Loucy (cell line): ENCODE measurements around the gene YPEL3.

Experiments
- H2AFZ ChIP-seq: fragments of 200-600 bp; sonication (generic); 2 replicates; pipeline ENCODE4 v1.6.0; 2016; ENCODE audit warnings: antibody characterized with exemption, mild to moderate bottlenecking, low read length, moderate library complexity
- H3F3A ChIP-seq: fragments of 200-600 bp; 2 replicates; pipeline ENCODE4 v1.6.0; 2016; ENCODE audit warnings: antibody characterized with exemption, low read depth, mild to moderate bottlenecking
- H3K27me3 ChIP-seq: fragments of 200-600 bp; sonication (generic); 2 replicates; pipeline ENCODE4 v1.6.1; 2014; ENCODE audit warnings: low read length, mild to moderate bottlenecking; ENCODE audit not compliant: insufficient read depth, poor library complexity, severe bottlenecking
- H3K36me3 ChIP-seq: fragments of 200-600 bp; sonication (generic); 2 replicates; pipeline ENCODE4 v1.6.1; 2016; ENCODE audit warnings: low read length; ENCODE audit not compliant: insufficient read depth
- H3K4me1 ChIP-seq: fragments of 200-600 bp; sonication (generic); 2 replicates; pipeline ENCODE4 v1.5.1; 2014; ENCODE audit warnings: low read length, mild to moderate bottlenecking; ENCODE audit not compliant: insufficient read depth, poor library complexity, severe bottlenecking
- H3K4me2 ChIP-seq: fragments of 200-600 bp; sonication (generic); 2 replicates; pipeline ENCODE4 v1.6.0; 2014; ENCODE audit warnings: antibody characterized with exemption, low read length, low read depth, mild to moderate bottlenecking; ENCODE audit not compliant: poor library complexity, severe bottlenecking
- H3K4me3 ChIP-seq: fragments of 200-600 bp; sonication (generic); 2 replicates; pipeline ENCODE4 v1.5.1; 2014; ENCODE audit warnings: low read length, mild to moderate bottlenecking, mixed read lengths; ENCODE audit not compliant: poor library complexity, severe bottlenecking
- H3K79me2 ChIP-seq: fragments of 200-600 bp; sonication (generic); 2 replicates; pipeline ENCODE4 v1.6.1; 2014; ENCODE audit warnings: low read length; ENCODE audit not compliant: insufficient read depth
- H3K9ac ChIP-seq: fragments of 200-600 bp; sonication (generic); 2 replicates; pipeline ENCODE4 v1.6.0; 2014; ENCODE audit warnings: mild to moderate bottlenecking, low read depth, low read length, moderate library complexity; ENCODE audit not compliant: poor library complexity, severe bottlenecking
- H3K9me2 ChIP-seq: fragments of 200-600 bp; sonication (generic); replicated peaks from 2 replicates; pipeline ENCODE4 v1.6.1; 2016; ENCODE audit warnings: low read depth, low read length, mixed read lengths
- H3K9me3 ChIP-seq: fragments of 200-600 bp; sonication (generic); 2 replicates; pipeline ENCODE4 v1.6.1; 2014; ENCODE audit warnings: mild to moderate bottlenecking, antibody characterized with exemption, low read length, low read depth; ENCODE audit not compliant: insufficient read depth
- H4K20me1 ChIP-seq: fragments of 200-600 bp; sonication (generic); 2 replicates; pipeline ENCODE4 v1.6.0; 2014; ENCODE audit warnings: antibody characterized with exemption, low read length, mild to moderate bottlenecking; ENCODE audit not compliant: insufficient read depth, poor library complexity, severe bottlenecking
- EZH2phosphoT487 ChIP-seq: fragments of 200-600 bp; IDR thresholded peaks from 2 replicates; pipeline ENCODE4 v1.6.1; 2018; ENCODE audit warnings: antibody characterized with exemption, mild to moderate bottlenecking, moderate library complexity, borderline replicate concordance
- TF ChIP-seq, protein P1 (sequence below): fragments of 200-600 bp; sonication (generic); conservative IDR thresholded peaks from 2 replicates; pipeline ENCODE4 v1.5.1; 2014; ENCODE audit warnings: mild to moderate bottlenecking, antibody characterized with exemption, low read length

YPEL3 gene

DNA sequence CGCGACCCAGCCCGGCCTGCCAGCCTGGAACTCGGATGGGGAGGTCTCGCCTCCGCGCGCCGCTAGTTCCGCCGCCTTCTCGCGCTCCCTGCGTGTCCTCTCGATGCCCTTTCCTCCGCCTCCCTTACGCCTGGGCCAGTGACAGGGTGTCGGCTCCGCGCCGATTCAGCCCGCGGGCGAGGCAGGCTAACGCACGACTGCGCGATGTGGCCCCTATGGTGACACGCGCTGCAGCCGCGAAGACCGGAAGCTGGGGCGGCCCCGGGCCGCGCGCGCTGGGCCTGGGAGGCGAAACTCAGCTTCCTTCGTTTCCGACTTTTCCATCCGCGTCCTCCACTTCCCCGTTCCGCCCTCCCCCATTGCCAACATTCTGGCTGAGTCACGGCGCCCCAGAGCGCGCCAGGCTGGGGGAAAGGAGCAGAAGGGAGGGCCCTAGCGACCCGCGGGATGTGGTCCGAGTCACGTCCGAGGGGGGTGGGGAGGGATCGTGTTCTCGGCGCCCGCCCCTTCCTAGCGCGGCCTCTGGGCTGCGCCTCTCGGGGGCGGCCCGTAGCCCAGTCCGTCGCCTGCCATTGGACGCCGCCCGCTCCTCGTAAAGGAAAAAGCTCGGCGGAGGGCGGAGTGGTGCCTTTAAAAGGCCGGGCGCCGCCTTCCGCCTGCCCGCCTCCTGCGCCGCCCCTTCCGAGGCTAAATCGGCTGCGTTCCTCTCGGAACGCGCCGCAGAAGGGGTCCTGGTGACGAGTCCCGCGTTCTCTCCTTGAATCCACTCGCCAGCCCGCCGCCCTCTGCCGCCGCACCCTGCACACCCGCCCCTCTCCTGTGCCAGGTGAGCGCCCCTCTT is 30.7 kb downstream of the YPEL3 start, which contains the start of gene ALDOA:
TSS of gene ALDOA (plus strand) at position 659 of the 841 bp plus-strand sequence. CDS start 1,138 bp downstream, outside the sequence.
- no peaks in the 10 kb centered on the region for H3F3A ChIP-seq
- H3K9me3 ChIP-seq, result no peaks in the 10 kb centered on the region
- H3K36me3 ChIP-seq, result peaks cover 43% of the 10 kb centered on the region
- peak within 1 kb of the TSS; percentile 99 for H3K9ac ChIP-seq
- peaks cover 69% of the 10 kb centered on the region for H3K79me2 ChIP-seq
- peaks cover 44% of the 10 kb centered on the region for H3K4me1 ChIP-seq
- TF ChIP-seq, protein P1, sequence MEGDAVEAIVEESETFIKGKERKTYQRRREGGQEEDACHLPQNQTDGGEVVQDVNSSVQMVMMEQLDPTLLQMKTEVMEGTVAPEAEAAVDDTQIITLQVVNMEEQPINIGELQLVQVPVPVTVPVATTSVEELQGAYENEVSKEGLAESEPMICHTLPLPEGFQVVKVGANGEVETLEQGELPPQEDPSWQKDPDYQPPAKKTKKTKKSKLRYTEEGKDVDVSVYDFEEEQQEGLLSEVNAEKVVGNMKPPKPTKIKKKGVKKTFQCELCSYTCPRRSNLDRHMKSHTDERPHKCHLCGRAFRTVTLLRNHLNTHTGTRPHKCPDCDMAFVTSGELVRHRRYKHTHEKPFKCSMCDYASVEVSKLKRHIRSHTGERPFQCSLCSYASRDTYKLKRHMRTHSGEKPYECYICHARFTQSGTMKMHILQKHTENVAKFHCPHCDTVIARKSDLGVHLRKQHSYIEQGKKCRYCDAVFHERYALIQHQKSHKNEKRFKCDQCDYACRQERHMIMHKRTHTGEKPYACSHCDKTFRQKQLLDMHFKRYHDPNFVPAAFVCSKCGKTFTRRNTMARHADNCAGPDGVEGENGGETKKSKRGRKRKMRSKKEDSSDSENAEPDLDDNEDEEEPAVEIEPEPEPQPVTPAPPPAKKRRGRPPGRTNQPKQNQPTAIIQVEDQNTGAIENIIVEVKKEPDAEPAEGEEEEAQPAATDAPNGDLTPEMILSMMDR, result no peak
- TF ChIP-seq EZH2phosphoT487, result no peak
- peak within 1 kb of the TSS; percentile 97 for H3K4me2 ChIP-seq
- H2AFZ ChIP-seq, result peak within 1 kb of the TSS; percentile 60; the same call in 1 of the 2 replicates
- H3K4me3 ChIP-seq, result peak within 1 kb of the TSS; percentile 84
- H4K20me1 ChIP-seq, result peaks cover 45% of the 10 kb centered on the region
- no peaks in the 10 kb centered on the region for H3K9me2 ChIP-seq
- peaks cover 6% of the 10 kb centered on the region for H3K27me3 ChIP-seq

DNA sequence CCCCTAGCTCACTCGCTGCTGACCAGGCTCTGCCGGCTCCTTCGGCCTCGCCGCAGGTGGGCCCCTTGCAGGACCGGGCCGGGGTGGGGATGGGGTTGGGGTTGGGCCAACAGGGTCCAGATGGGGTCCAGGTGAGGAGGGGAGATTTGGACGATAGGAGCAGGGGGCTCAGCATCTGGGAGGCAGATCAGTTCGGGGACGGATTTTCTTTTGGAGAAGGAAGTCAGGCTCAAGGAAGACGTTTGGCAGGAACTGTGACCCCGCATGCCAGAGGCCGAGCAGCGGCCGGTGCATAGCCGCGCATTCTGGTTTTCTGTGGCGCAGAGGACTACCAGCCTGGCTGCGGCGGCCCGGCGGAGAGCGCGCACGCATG is 31.3 kb downstream of the YPEL3 start:
- peaks cover 39% of the 10 kb centered on the region for H4K20me1 ChIP-seq
- peak overlapping the region; percentile 84 for H3K4me3 ChIP-seq
- peaks cover 63% of the 10 kb centered on the region for H3K79me2 ChIP-seq
- H3K36me3 ChIP-seq, result peaks cover 36% of the 10 kb centered on the region
- no peak for TF ChIP-seq EZH2phosphoT487
- TF ChIP-seq, protein P1, result no peak
- H3K4me1 ChIP-seq, result peaks cover 44% of the 10 kb centered on the region
- no peak overlapping the region for H2AFZ ChIP-seq
- peaks cover 6% of the 10 kb centered on the region for H3K27me3 ChIP-seq
- peak overlapping the region; percentile 82 for H3K4me2 ChIP-seq
- no peaks in the 10 kb centered on the region for H3F3A ChIP-seq
- H3K9ac ChIP-seq, result peak overlapping the region; percentile 99
- H3K9me3 ChIP-seq, result no peaks in the 10 kb centered on the region
- no peaks in the 10 kb centered on the region for H3K9me2 ChIP-seq

DNA sequence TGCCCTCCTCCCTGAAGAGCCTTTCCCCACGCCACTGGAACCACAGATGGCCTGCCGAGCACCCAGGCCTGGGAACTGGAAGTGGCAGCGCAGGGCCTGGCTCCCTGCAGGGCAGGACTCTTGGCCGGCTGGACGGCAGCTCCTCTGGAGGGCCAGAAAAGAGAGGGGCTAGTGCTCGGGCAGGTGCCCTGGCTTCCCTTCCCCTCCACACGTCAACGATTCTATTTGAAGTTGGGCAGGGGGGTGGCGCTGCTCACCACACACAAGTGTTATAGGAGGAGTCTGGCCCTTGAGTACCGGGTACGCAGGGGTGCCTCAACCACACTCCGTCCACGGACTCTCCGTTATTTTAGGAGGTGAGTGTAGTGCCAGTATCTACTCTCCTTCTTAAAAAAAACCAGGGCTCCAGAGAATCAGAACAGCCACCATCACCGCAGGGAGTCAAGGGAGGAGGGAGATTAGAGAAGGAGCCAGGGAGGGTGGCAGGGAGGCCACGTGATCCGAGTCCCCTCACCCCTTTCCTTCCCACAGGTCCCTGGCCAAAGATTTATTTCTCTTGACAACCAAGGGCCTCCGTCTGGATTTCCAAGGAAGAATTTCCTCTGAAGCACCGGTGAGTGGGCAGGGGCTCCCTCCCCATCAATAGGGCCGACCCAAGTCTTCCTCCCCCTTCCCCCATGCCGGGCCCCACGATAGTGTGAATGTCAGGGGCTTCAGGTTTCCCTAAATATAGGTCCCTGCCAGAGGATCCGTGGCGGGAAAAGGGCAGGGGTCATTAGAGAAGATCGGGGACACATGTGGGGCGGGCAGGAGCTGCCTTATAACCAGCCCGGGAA is 31.9 kb downstream of the YPEL3 start:
- TF ChIP-seq, protein P1, result peak; percentile 57
- TF ChIP-seq EZH2phosphoT487, result no peak
- H3K27me3 ChIP-seq, result peaks cover 6% of the 10 kb centered on the region
- H3K9me3 ChIP-seq, result no peaks in the 10 kb centered on the region
- peaks cover 57% of the 10 kb centered on the region for H3K79me2 ChIP-seq
- H3K4me2 ChIP-seq, result peak overlapping the region; percentile 82
- H3K4me1 ChIP-seq, result peaks cover 40% of the 10 kb centered on the region
- no peaks in the 10 kb centered on the region for H3F3A ChIP-seq
- H2AFZ ChIP-seq, result peak overlapping the region; percentile 71; the same call in 1 of the 2 replicates
- peak overlapping the region; percentile 99 for H3K9ac ChIP-seq
- peaks cover 33% of the 10 kb centered on the region for H4K20me1 ChIP-seq
- H3K4me3 ChIP-seq, result peak overlapping the region; percentile 84
- H3K36me3 ChIP-seq, result peaks cover 30% of the 10 kb centered on the region
- H3K9me2 ChIP-seq, result no peaks in the 10 kb centered on the region
